NOMO-1 (cell line): Measurements from ENCODE around the gene CAPN7.
A peak's percentile ranks its signal among the peaks of the same experiment; 100 is the strongest.

Experiments used
- DNase-seq, 2 experiments: peaks; one replicate each; lab custom pipeline; 2025; ENCODE audit not compliant: unreplicated experiment in 2 of 2; lab: John Stamatoyannopoulos, UW

CAPN7 gene

GRCh38 chr3:15294929-15295328 is 88.9 kb downstream of the CAPN7 start:
- peak; percentile 51 to 68 for DNase-seq

GRCh38 chr3:15295506-15295905 is 89.5 kb downstream of the CAPN7 start:
- DNase-seq, result peak; percentile 81 to 93

GRCh38 chr3:15297608-15298350 is 91.7 kb downstream of the CAPN7 start:
- DNase-seq, result no peak

DNA sequence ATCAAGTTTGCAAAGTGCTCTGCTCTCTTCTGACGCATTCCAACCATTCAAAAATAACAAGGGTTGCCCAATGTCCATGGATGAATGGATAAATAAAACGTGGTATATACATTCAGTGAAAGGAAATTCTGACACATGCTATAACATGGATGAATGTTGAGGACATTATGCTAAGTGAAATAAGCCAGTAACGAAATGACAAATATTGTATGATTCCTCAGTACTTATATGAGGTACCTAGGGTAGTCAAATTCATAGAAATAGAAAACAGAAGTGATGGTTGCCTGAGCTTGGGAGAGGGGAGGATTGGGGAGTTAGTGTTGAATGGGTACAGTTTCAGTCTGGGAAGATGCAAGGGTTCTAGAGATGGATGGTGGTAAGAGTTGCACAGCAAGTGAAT is 92.5 kb downstream of the CAPN7 start:
- no peak for DNase-seq

DNA sequence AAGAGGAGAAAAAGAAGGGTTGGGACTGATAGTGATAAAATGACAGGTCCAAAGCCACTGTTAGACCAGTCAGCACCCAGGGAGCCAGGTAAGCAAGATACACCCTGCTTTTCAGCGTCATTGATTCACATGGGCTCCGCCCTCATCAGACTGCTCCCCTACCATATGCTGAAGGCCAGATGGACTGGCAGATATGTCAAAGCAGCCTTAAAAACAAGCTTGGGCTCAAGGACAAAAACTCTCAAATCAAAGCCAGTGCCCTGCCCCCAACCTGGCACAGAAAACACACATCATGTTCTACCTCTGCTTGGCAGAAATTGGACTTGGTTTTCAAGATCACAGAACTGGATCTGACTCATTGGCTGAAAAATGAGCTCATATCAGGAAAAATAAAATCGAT is 93.0 kb downstream of the CAPN7 start:
- no peak for DNase-seq

GRCh38 chr3:15300323-15301078 is 94.5 kb downstream of the CAPN7 start:
- peak in 1 of 2 experiments; percentile 17 for DNase-seq

DNA sequence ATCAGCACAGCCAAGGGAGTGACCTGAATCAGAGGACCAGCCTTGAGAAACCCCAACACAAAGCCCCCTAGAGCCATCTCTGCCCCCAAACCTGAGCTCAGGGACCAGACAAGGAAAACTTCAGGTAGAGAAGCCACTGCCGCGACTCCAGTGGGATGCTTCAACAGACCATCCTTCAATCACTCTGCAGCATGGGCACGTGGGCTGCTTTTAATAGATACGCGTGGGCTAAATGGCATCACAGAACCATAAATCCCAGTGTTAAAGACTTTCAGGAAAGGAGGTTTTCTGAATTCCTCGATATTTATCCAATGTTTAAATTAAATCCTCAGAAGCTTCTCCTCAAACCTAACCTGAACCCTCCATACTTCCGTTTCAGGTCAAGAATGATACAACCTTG is 95.7 kb downstream of the CAPN7 start:
- DNase-seq, result no peak
